ENCODE measurements around the gene ATG13.

Gene ATG13

DNA sequence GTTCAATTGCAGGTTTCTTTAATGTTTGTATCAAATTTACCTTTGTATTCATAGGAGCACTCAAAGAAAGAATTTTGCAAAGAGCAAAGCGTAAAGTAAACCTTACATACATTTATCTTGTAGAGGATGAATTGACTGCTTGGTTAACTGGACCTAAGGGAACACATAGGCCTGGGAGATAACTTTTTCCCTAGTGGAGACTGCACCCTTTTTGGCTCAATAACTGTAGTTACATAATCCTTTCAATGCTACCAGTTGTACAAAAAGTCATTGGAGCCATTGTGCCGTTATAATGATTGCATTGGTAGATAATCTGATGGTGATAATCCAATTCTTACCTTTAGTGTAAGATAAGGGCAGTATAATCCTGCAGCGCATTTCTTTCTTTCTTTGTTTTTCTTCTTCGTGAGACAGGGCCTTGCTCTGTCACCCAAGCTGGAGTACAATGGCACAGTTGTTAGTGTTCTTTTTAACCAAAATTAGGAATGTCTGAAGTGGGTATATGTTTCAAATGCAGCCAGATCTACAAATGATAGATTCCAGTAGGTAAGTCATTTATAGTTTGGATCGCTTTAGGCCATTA, 18.3 kb downstream of the ATG13 start:
- TF ChIP-seq, protein P1, sequence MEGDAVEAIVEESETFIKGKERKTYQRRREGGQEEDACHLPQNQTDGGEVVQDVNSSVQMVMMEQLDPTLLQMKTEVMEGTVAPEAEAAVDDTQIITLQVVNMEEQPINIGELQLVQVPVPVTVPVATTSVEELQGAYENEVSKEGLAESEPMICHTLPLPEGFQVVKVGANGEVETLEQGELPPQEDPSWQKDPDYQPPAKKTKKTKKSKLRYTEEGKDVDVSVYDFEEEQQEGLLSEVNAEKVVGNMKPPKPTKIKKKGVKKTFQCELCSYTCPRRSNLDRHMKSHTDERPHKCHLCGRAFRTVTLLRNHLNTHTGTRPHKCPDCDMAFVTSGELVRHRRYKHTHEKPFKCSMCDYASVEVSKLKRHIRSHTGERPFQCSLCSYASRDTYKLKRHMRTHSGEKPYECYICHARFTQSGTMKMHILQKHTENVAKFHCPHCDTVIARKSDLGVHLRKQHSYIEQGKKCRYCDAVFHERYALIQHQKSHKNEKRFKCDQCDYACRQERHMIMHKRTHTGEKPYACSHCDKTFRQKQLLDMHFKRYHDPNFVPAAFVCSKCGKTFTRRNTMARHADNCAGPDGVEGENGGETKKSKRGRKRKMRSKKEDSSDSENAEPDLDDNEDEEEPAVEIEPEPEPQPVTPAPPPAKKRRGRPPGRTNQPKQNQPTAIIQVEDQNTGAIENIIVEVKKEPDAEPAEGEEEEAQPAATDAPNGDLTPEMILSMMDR (conservative IDR thresholded peaks at IDR 0.05): no peak
- TF ChIP-seq ZFX (IDR thresholded peaks at IDR 0.05): no peak
- H3K27ac ChIP-seq: no peak overlapping the region

- H3K27ac ChIP-seq: no peak overlapping the region
- no peak for TF ChIP-seq ZFX (IDR thresholded peaks at IDR 0.05)
- TF ChIP-seq, protein P1 (conservative IDR thresholded peaks at IDR 0.05): no peak
Measured at GRCh38 chr11:46637546-46637945, 20.2 kb downstream of the ATG13 start.

GRCh38 chr11:46639197-46639839, 22.0 kb downstream of the ATG13 start:
- no peak overlapping the region for H3K27ac ChIP-seq
- no peak for TF ChIP-seq ZFX (IDR thresholded peaks at IDR 0.05)
- TF ChIP-seq, protein P1 (conservative IDR thresholded peaks at IDR 0.05): no peak

- TF ChIP-seq, protein P1 (conservative IDR thresholded peaks at IDR 0.05): no peak
- TF ChIP-seq ZFX (IDR thresholded peaks at IDR 0.05): no peak
- H3K27ac ChIP-seq: no peak overlapping the region
Measured at GRCh38 chr11:46640036-46640788, 22.9 kb downstream of the ATG13 start.

- H3K27ac ChIP-seq: no peak overlapping the region
- TF ChIP-seq, protein P1 (conservative IDR thresholded peaks at IDR 0.05): no peak
- no peak for TF ChIP-seq ZFX (IDR thresholded peaks at IDR 0.05)
Measured at GRCh38 chr11:46641639-46642038, 24.3 kb downstream of the ATG13 start.

DNA sequence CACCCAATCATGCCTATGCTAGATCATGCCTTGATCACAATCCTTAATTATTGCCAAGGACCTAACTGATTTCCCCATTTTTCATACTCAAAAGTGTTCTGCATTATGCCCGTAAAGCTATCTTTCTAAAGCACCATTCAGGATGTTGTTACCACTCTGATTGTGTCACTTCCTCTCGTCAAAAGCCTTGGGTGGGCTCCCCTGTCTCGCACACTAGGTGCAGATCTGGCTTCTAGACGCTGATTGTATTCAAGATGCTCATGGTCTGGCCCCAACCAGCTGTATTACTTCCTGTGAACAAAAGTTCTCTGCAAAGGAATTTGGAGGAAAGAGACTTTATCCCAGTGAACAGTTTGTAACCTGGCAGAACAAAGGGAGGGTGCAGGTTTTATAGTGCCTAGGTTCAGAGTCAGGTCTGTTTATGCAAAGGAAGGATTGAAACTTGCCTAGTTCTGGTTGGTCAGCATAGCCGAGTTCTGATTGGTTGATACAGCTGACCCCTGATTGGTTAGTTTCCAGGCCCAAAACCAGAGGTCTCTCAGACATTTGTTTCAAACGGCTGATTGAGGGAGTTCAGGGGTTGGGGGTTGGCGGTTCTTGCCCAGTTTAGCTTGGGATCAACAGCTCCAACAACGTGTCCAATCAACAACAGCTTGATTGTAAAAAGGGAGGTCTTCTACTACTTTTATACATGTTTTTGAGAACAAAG, 25.4 kb downstream of the ATG13 start:
- no peak for TF ChIP-seq ZFX (IDR thresholded peaks at IDR 0.05)
- TF ChIP-seq, protein P1 (conservative IDR thresholded peaks at IDR 0.05): no peak
- H3K27ac ChIP-seq: no peak overlapping the region

Data from C4-2B (cell line).